Breast epithelium (tissue), 3 donors: ENCODE measurements around the gene RAMP1.

ENCODE experiments used
- CTCF ChIP-seq, 3 donors: fragments of 450-650 bp; IDR thresholded peaks; one replicate each; pipeline ENCODE4 v1.5.1; 2016 to 2017; ENCODE audit warnings: antibody characterized with exemption in 3 of 3, mild to moderate bottlenecking in 3 of 3, moderate library complexity in 3 of 3
- POLR2A ChIP-seq: fragments of 450-650 bp; IDR thresholded peaks from one replicate; pipeline ENCODE4 v1.6.1; 2016; ENCODE audit warnings: antibody characterized with exemption, mild to moderate bottlenecking, moderate library complexity

- TF ChIP-seq CTCF (IDR thresholded peaks at IDR 0.05) (no peak), POLR2A (no peak)
Observed at GRCh38 chr2:237820421-237820820, 39.0 kb upstream of the RAMP1 start.
